ENCODE results near the gene OR51E2. TPM values are rescaled to one million over a fixed set of nuclear protein-coding genes. Genes with fewer than 3 reads are reported as not detected.
A peak's percentile ranks its signal among the peaks of the same experiment; 100 is the strongest.

Gene OR51E2
- total RNA-seq, 1 donor from 2014 or later, result 0.58 TPM

DNA sequence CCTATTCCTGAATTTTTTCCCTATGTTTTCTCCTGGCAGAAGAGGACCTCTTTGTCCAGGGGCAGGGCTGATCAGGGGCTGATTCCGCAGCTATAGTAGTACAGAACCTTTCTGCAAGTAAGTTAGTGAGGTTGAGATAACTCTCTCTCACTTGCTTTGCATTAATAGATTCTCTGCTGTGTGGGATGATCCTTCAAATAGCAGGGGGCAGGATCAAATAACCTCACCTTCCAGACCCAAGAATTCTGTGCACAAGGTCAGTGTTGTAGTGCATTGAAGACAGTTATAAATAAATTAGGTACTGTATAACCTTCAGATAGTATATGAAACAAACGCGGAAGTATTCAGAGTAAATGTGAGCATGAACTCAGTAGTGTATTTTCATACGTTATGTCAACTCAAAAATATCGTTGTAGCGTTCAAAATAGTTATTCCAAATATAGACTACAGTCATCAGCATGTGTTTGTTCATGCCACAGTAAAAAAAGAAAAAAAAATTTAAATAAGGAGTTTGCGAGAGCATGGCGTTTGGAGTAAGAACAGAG lies 7.2 kb upstream of the OR51E2 start:
- Mint-ChIP-seq H3K4me3 (no peak overlapping the region), H3K9me3 (no peaks in the 10 kb centered on the region), H3K27ac (no peak overlapping the region), H3K27me3 (no peaks in the 10 kb centered on the region), H3K36me3 (no peaks in the 10 kb centered on the region), H3K4me1 (ENCODE audit: unreplicated experiment) (peaks cover 9% of the 10 kb centered on the region)
- no peak for DNase-seq (ENCODE audit: extremely low spot score, unreplicated experiment)
- TF ChIP-seq, protein P1, sequence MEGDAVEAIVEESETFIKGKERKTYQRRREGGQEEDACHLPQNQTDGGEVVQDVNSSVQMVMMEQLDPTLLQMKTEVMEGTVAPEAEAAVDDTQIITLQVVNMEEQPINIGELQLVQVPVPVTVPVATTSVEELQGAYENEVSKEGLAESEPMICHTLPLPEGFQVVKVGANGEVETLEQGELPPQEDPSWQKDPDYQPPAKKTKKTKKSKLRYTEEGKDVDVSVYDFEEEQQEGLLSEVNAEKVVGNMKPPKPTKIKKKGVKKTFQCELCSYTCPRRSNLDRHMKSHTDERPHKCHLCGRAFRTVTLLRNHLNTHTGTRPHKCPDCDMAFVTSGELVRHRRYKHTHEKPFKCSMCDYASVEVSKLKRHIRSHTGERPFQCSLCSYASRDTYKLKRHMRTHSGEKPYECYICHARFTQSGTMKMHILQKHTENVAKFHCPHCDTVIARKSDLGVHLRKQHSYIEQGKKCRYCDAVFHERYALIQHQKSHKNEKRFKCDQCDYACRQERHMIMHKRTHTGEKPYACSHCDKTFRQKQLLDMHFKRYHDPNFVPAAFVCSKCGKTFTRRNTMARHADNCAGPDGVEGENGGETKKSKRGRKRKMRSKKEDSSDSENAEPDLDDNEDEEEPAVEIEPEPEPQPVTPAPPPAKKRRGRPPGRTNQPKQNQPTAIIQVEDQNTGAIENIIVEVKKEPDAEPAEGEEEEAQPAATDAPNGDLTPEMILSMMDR (conservative IDR thresholded peaks at IDR 0.05), result no peak

DNA sequence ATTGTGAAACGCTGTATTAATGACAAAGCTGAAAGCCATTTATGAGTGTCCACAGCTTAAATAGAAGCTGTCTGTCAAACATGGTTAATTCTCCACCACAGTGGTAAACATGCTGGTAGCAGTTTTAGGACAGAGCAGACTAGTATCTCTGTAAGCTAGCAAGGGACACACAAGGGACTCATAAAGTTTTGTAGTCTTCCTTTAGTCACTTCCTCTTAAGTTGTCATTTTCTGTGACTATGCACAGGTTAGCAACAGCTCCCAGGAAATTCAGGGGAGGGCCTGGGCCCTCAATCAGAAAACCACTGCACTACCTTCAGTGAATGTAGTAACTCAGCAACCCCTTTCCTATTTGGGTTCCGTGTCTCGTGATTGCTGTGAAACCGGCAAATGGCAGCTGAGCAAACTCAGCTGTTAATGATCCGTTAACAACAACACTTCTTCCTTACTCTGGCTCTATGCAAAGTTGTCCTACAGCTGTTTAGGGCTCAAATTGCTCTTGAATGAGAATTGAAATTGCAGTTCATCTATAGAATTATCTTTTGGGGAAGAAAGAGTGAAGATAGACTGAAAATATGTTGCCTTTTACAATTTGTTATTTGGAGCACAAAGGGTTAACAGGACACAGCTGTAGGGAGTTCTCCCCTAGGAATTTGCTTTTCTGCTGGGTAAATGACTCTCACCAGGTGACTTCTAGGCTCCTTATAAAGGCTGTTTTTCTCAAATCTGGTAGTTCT lies 6.6 kb upstream of the OR51E2 start, which contains the start of gene MMP26:
MMP26 (plus strand) TSS at position 731 of the 736 bp plus-strand sequence.
- no peak for DNase-seq (ENCODE audit: extremely low spot score, unreplicated experiment)
- Mint-ChIP-seq H3K27me3 (no peaks in the 10 kb centered on the region), H3K27ac (peak within 1 kb of the TSS; percentile 8), H3K36me3 (no peaks in the 10 kb centered on the region), H3K9me3 (no peaks in the 10 kb centered on the region), H3K4me1 (ENCODE audit: unreplicated experiment) (peaks cover 9% of the 10 kb centered on the region), H3K4me3 (peak within 1 kb of the TSS; percentile 8)
- TF ChIP-seq, protein P1 (conservative IDR thresholded peaks at IDR 0.05), result no peak

DNA sequence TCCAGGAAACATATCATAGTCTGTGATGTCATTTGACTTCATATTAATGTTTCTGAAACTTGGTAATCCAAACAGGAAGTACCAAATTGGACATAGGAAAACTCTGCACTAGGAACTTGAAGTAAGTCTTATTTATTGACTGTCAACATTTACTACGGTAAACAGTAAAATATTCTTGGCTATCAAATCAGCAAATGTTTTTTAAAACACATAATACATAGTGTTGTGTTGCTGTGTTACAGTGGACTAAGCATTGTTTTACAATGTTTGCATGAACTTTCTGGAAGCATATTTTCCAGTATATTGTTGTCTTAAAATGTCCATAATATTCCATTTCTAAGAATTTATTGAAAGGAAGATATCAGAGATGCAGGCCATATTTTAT lies 2.8 kb upstream of the OR51E2 start:
- TF ChIP-seq, protein P1 (conservative IDR thresholded peaks at IDR 0.05), result no peak
- H3K9me3 Mint-ChIP-seq, result no peaks in the 10 kb centered on the region
- H3K36me3 Mint-ChIP-seq, result no peaks in the 10 kb centered on the region
- H3K27ac Mint-ChIP-seq, result no peak overlapping the region
- peaks cover 9% of the 10 kb centered on the region for H3K4me1 Mint-ChIP-seq (ENCODE audit: unreplicated experiment)
- DNase-seq (ENCODE audit: extremely low spot score, unreplicated experiment), result no peak
- H3K4me3 Mint-ChIP-seq, result no peak overlapping the region
- no peaks in the 10 kb centered on the region for H3K27me3 Mint-ChIP-seq

DNA sequence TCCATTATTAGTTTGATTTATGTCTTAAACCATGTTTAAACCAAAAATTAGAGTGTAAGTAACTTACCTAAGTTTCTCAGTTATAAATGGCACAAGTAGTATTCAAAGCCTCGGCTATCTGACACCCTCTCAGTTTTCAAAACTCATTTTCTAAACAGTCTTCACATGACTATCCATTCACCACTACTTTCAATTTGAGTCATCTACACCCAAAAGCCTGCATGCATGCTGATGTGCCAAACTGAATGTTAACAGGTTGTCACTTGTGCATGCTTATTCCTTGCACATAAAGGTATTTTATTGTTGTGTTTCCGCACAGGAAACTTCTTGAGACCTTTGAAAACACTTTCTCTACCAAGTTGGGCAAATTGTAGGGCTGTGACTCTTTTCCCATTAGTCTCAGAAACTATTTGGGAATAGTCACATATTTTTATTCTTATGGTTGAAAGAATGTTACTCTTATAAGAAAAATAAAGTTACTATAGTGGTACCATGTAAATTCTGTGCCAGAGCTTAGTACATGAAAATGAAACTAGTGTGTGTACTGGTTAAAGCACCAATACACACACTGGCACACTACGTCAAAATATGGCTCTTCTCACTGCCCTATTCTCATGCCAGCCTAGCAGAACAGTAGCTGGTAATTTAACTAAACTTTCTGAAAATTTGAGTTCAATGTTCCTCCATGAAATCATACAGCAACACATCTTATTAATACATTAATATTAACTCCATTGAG lies 2.2 kb upstream of the OR51E2 start:
- TF ChIP-seq, protein P1 (conservative IDR thresholded peaks at IDR 0.05), result no peak
- no peaks in the 10 kb centered on the region for H3K36me3 Mint-ChIP-seq
- H3K4me3 Mint-ChIP-seq, result no peak overlapping the region
- H3K27me3 Mint-ChIP-seq, result no peaks in the 10 kb centered on the region
- peaks cover 8% of the 10 kb centered on the region for H3K4me1 Mint-ChIP-seq (ENCODE audit: unreplicated experiment)
- H3K27ac Mint-ChIP-seq, result no peak overlapping the region
- H3K9me3 Mint-ChIP-seq, result no peaks in the 10 kb centered on the region
- DNase-seq (ENCODE audit: extremely low spot score, unreplicated experiment), result no peak

DNA sequence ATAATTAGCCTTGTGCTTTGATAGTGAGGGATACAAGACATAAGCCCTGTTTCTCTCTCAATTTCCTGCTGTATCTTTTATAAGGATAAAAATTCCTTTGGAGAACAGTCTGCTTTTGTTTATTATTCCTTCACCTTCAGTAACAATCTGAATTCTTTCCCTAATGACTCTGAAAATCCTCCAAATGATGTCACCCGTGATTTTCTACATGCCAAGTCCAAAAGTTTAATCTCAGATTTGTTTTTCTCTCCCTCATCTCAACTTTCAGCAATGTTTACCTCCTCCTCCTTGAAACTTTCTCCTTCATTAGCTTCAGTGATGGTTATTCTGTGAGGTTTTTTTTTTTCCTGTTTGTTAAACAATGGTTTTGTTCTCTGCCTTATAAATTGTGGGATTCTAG lies 2.2 kb downstream of the OR51E2 start:
- no peaks in the 10 kb centered on the region for H3K4me1 Mint-ChIP-seq (ENCODE audit: unreplicated experiment)
- no peak overlapping the region for H3K27ac Mint-ChIP-seq
- no peak overlapping the region for H3K4me3 Mint-ChIP-seq
- no peak for DNase-seq (ENCODE audit: extremely low spot score, unreplicated experiment)
- TF ChIP-seq, protein P1 (conservative IDR thresholded peaks at IDR 0.05), result no peak
- H3K27me3 Mint-ChIP-seq, result peaks cover 3% of the 10 kb centered on the region
- H3K9me3 Mint-ChIP-seq, result no peaks in the 10 kb centered on the region
- H3K36me3 Mint-ChIP-seq, result no peaks in the 10 kb centered on the region
